ENCODE measurements around the gene TMEM132C.
A peak's percentile ranks its signal among the peaks of the same experiment; 100 is the strongest.

TMEM132C gene

DNA sequence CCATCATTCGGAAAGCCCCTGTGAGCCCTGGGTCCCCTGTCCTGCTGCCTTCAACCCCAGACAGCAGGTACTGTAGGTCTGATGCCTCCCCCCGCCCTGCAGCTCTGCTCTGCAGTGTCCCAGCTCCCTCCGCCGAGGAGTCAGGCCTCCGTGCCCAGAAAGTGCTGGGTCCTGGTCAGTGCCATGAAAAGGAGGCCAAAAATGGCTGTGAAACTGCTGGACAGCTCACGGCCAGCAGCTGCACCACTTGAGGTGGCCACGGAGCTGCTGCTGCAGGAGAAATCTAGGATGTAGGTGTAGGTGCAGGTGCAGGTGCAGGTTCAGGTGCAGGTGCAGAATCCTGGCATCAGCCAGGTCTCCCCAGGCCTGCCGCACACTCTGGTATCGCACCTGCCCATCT is 360.7 kb downstream of the TMEM132C start:
- DNase-seq, result no peak
- no peak overlapping the region for H3K27ac ChIP-seq (ENCODE audit: insufficient read depth in 1 of 2, low read depth in 1 of 2, low read length in 2 of 2, poor library complexity in 1 of 2, severe bottlenecking in 2 of 2)
- H3K4me1 ChIP-seq (ENCODE audit: control extremely low read depth in 1 of 4, control insufficient read depth in 4 of 4, insufficient read depth in 4 of 4, low read length in 3 of 4), result no peaks in the 10 kb centered on the region
- H3K4me3 ChIP-seq (ENCODE audit: control insufficient read depth in 1 of 7, extremely low read depth in 1 of 7, insufficient read depth in 4 of 7, low read depth in 2 of 7, low read length in 6 of 7), result no peak overlapping the region
- ChIA-PET CTCF (no interaction called here), POLR2A (no interaction called here)
- H3K27me3 ChIP-seq (replicated peaks in 2 of 5; ENCODE audit: control insufficient read depth in 4 of 5, insufficient read depth in 5 of 5, low read length in 4 of 5), result no peaks in the 10 kb centered on the region
- no peaks in the 10 kb centered on the region for H3K36me3 ChIP-seq (ENCODE audit: control insufficient read depth in 4 of 4, insufficient read depth in 4 of 4, low read length in 3 of 4)
- WGBS (ENCODE audit: insufficient coverage), result 84% methylated on average over 9 of the region's 9 CpGs
- no peaks in the 10 kb centered on the region for H3K9me3 ChIP-seq (ENCODE audit: control extremely low read depth in 1 of 5, control insufficient read depth in 4 of 5, insufficient read depth in 2 of 5, low read depth in 1 of 5, low read length in 4 of 5)

DNA sequence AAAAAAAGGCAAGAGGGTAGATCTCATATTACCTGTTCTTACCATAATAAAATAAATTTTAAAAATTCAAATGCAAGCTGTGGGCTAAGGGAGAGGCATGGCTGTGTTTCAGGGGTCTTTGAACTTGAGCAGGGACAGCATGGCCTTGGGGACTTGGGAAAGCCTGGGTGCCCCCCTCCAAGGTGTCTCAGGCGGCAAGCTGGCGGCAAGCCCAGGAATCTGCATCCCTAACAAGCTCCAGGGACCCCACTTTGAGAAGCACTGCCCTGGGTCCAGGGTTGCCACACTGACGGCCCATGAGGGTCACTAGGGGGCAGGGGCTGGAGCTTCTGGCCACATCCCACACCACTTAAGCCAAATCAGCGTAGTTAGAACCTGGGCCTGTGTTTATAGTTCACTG is 363.0 kb downstream of the TMEM132C start:
- POLR2A ChIA-PET, result no interaction called here
- no peak overlapping the region for H3K27ac ChIP-seq (ENCODE audit: insufficient read depth in 1 of 2, low read depth in 1 of 2, low read length in 2 of 2, poor library complexity in 1 of 2, severe bottlenecking in 2 of 2)
- no peaks in the 10 kb centered on the region for H3K4me1 ChIP-seq (ENCODE audit: control extremely low read depth in 1 of 4, control insufficient read depth in 4 of 4, insufficient read depth in 4 of 4, low read length in 3 of 4)
- CTCF ChIA-PET, result no interaction called here
- H3K4me3 ChIP-seq (ENCODE audit: control insufficient read depth in 1 of 7, extremely low read depth in 1 of 7, insufficient read depth in 4 of 7, low read depth in 2 of 7, low read length in 6 of 7), result no peak overlapping the region
- H3K27me3 ChIP-seq (replicated peaks in 2 of 5; ENCODE audit: control insufficient read depth in 4 of 5, insufficient read depth in 5 of 5, low read length in 4 of 5), result no peaks in the 10 kb centered on the region
- H3K36me3 ChIP-seq (ENCODE audit: control insufficient read depth in 4 of 4, insufficient read depth in 4 of 4, low read length in 3 of 4), result no peaks in the 10 kb centered on the region
- WGBS (ENCODE audit: insufficient coverage), result 100% methylated on average over 2 of the region's 4 CpGs
- DNase-seq, result no peak
- H3K9me3 ChIP-seq (ENCODE audit: control extremely low read depth in 1 of 5, control insufficient read depth in 4 of 5, insufficient read depth in 2 of 5, low read depth in 1 of 5, low read length in 4 of 5), result peaks cover 0 to 6% (median 0%) of the 10 kb centered on the region in 5 experiments

DNA sequence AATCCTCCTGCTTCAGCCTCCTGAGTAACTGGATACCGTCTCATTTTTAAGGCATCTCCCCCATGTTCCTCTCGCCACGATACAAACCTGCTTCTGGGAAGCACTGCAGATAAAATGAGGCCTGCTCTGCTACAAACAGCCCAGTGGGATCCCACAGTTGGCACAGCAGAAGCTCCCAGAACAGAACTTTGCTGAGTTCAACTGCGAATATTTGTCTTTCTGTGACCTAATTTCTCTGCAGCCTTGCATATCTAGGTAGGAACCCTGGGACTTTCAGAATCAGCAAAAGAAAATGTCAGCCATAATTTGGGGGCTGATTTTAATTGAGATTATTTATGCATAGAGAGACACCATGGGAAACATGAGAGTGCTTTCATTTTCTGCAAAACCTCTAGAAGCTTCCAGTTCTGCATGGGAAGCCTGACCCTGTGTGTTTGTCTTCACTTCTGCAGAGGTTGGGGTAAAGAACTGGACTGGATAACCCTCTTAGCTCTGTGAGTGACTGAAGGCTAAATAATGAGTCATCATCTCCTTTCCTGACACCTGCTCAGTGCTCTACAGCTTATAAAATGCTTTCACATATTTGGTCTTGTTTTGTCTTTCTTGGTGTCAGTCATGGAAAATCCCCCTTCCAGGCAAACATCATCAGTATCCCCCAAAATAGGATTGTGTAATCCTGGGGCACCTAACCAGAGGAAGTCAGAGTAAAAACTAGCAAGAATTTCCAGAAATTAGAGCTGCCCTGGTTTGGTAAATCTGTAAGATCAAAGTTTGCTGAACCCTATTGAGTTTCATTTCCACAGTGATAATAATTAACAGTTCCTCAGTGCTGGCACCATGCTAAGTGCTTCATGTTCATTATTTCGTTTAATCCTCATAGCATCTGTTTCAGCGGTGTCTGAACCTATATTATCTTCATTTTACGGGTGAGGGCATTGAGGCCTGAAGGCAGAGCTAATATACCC is 371.0 kb downstream of the TMEM132C start:
- WGBS (ENCODE audit: insufficient coverage), result 100% methylated on average over 6 of the region's 7 CpGs
- Histone ChIP-seq H3K27me3 (replicated peaks in 2 of 5; ENCODE audit: control insufficient read depth in 4 of 5, insufficient read depth in 5 of 5, low read length in 4 of 5) (peaks cover 0 to 2% (median 0%) of the 10 kb centered on the region in 5 experiments), H3K4me1 (ENCODE audit: control extremely low read depth in 1 of 4, control insufficient read depth in 4 of 4, insufficient read depth in 4 of 4, low read length in 3 of 4) (peaks cover 0 to 6% (median 3%) of the 10 kb centered on the region in 4 experiments), H3K4me3 (ENCODE audit: control insufficient read depth in 1 of 7, extremely low read depth in 1 of 7, insufficient read depth in 4 of 7, low read depth in 2 of 7, low read length in 6 of 7) (no peak overlapping the region), H3K36me3 (ENCODE audit: control insufficient read depth in 4 of 4, insufficient read depth in 4 of 4, low read length in 3 of 4) (no peaks in the 10 kb centered on the region), H3K9me3 (ENCODE audit: control extremely low read depth in 1 of 5, control insufficient read depth in 4 of 5, insufficient read depth in 2 of 5, low read depth in 1 of 5, low read length in 4 of 5) (peaks cover 0 to 4% (median 0%) of the 10 kb centered on the region in 5 experiments), H3K27ac (ENCODE audit: insufficient read depth in 1 of 2, low read depth in 1 of 2, low read length in 2 of 2, poor library complexity in 1 of 2, severe bottlenecking in 2 of 2) (no peak overlapping the region)
- POLR2A ChIA-PET, result no interaction called here
- DNase-seq, result peak in 2 of 3 donors; percentile 1 to 9
- CTCF ChIA-PET, result no interaction called here

DNA sequence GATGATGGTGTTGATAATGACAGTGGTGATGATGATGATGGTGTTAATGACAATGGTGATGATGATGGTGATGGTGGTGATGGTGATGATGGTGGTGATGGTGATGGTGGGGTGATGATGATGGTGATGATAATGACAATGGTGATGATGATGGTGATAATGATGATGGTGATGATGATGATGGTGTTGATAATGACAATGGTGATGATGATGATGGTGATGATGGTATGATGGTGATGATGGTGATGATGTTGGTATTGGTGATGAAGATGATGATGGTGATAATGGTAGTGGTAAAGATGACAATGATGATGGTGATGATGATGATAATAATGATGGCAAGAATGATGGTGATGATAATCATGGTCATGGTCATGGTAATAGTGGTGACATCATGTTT is 372.1 kb downstream of the TMEM132C start:
- POLR2A ChIA-PET, result no interaction called here
- H3K27me3 ChIP-seq (replicated peaks in 2 of 5; ENCODE audit: control insufficient read depth in 4 of 5, insufficient read depth in 5 of 5, low read length in 4 of 5), result peaks cover 0 to 2% (median 0%) of the 10 kb centered on the region in 5 experiments
- no peaks in the 10 kb centered on the region for H3K36me3 ChIP-seq (ENCODE audit: control insufficient read depth in 4 of 4, insufficient read depth in 4 of 4, low read length in 3 of 4)
- H3K4me1 ChIP-seq (ENCODE audit: control extremely low read depth in 1 of 4, control insufficient read depth in 4 of 4, insufficient read depth in 4 of 4, low read length in 3 of 4), result peaks cover 0 to 8% (median 3%) of the 10 kb centered on the region in 4 experiments
- no peaks in the 10 kb centered on the region for H3K9me3 ChIP-seq (ENCODE audit: control extremely low read depth in 1 of 5, control insufficient read depth in 4 of 5, insufficient read depth in 2 of 5, low read depth in 1 of 5, low read length in 4 of 5)
- no peak for DNase-seq
- CTCF ChIA-PET, result no interaction called here
- no peak overlapping the region for H3K4me3 ChIP-seq (ENCODE audit: control insufficient read depth in 1 of 7, extremely low read depth in 1 of 7, insufficient read depth in 4 of 7, low read depth in 2 of 7, low read length in 6 of 7)
- H3K27ac ChIP-seq (ENCODE audit: insufficient read depth in 1 of 2, low read depth in 1 of 2, low read length in 2 of 2, poor library complexity in 1 of 2, severe bottlenecking in 2 of 2), result no peak overlapping the region

DNA sequence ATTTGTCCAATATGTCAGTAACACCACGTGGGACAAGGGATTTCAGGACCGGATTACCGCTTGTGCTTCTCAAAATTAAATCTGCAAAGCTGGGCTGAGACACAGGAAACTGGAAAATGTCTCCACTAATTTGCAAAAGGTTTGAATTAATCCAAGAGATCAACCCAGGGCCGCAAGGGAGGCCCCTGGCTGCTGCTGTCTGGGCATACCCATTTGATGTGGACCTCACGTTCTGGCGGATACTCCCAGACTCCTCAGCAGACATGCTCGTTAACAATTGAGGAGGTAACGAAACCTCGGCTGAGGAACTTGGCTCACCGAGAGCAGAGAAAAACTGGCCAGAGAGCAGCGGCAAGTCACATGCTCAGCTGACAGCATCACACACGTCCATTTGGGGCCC is 376.2 kb downstream of the TMEM132C start:
- CTCF ChIA-PET, result no interaction called here
- Histone ChIP-seq H3K9me3 (ENCODE audit: control extremely low read depth in 1 of 5, control insufficient read depth in 4 of 5, insufficient read depth in 2 of 5, low read depth in 1 of 5, low read length in 4 of 5) (no peaks in the 10 kb centered on the region), H3K36me3 (ENCODE audit: control insufficient read depth in 4 of 4, insufficient read depth in 4 of 4, low read length in 3 of 4) (no peaks in the 10 kb centered on the region), H3K4me3 (ENCODE audit: control insufficient read depth in 1 of 7, extremely low read depth in 1 of 7, insufficient read depth in 4 of 7, low read depth in 2 of 7, low read length in 6 of 7) (no peak overlapping the region), H3K4me1 (ENCODE audit: control extremely low read depth in 1 of 4, control insufficient read depth in 4 of 4, insufficient read depth in 4 of 4, low read length in 3 of 4) (peaks cover 0 to 8% (median 3%) of the 10 kb centered on the region in 4 experiments), H3K27me3 (replicated peaks in 2 of 5; ENCODE audit: control insufficient read depth in 4 of 5, insufficient read depth in 5 of 5, low read length in 4 of 5) (no peaks in the 10 kb centered on the region), H3K27ac (ENCODE audit: insufficient read depth in 1 of 2, low read depth in 1 of 2, low read length in 2 of 2, poor library complexity in 1 of 2, severe bottlenecking in 2 of 2) (no peak overlapping the region)
- no peak for DNase-seq
- 72% methylated on average over 12 of the region's 12 CpGs for WGBS (ENCODE audit: insufficient coverage)
- POLR2A ChIA-PET, result no interaction called here

DNA sequence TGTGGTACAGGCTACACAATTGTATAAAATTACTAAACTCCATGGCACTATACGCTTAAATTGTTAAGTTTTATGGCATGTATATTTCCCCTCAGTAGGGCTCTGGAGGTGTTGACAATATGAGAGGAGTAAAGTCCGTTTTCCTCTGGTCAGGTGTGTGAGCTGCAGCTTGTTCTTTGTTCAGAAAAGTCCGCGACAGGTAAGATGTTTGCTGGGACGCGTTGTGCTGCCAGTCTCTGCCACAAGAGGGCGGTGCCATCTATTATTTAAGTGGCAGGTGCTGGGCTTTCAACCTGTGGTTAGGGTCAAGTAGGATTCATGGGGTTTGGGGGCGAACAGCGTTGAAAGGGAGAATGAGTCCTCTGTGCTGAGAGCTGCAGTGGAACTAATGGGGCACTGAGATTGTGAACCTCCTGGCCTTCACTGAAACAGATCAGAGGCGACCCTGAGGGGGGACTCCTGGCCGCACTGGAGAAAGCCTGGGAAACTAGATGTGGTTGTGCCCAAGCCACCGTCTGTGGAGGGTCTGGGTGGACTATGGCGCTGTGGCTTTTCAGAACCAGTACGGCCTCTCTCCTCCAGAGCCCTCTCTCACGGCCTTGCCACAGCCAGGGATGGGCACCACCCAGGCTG is 377.8 kb downstream of the TMEM132C start:
- peaks cover 0 to 3% (median 0%) of the 10 kb centered on the region in 5 experiments for H3K9me3 ChIP-seq (ENCODE audit: control extremely low read depth in 1 of 5, control insufficient read depth in 4 of 5, insufficient read depth in 2 of 5, low read depth in 1 of 5, low read length in 4 of 5)
- no peaks in the 10 kb centered on the region for H3K27me3 ChIP-seq (replicated peaks in 2 of 5; ENCODE audit: control insufficient read depth in 4 of 5, insufficient read depth in 5 of 5, low read length in 4 of 5)
- peak; percentile 20 to 37 (median 33) for DNase-seq
- no peak overlapping the region for H3K27ac ChIP-seq (ENCODE audit: insufficient read depth in 1 of 2, low read depth in 1 of 2, low read length in 2 of 2, poor library complexity in 1 of 2, severe bottlenecking in 2 of 2)
- peaks cover 0 to 8% (median 3%) of the 10 kb centered on the region in 4 experiments for H3K4me1 ChIP-seq (ENCODE audit: control extremely low read depth in 1 of 4, control insufficient read depth in 4 of 4, insufficient read depth in 4 of 4, low read length in 3 of 4)
- H3K36me3 ChIP-seq (ENCODE audit: control insufficient read depth in 4 of 4, insufficient read depth in 4 of 4, low read length in 3 of 4), result no peaks in the 10 kb centered on the region
- WGBS (ENCODE audit: insufficient coverage), result 61% methylated on average over 9 of the region's 15 CpGs
- no peak overlapping the region for H3K4me3 ChIP-seq (ENCODE audit: control insufficient read depth in 1 of 7, extremely low read depth in 1 of 7, insufficient read depth in 4 of 7, low read depth in 2 of 7, low read length in 6 of 7)
- ChIA-PET CTCF (interaction anchor here (0.6 to 1.8 kb wide), 9 partner anchors 35 to 1367 kb away, joined by 3 to 5 read pairs (median 3); no protein-coding TSS in a partner anchor), POLR2A (no interaction called here)

DNA sequence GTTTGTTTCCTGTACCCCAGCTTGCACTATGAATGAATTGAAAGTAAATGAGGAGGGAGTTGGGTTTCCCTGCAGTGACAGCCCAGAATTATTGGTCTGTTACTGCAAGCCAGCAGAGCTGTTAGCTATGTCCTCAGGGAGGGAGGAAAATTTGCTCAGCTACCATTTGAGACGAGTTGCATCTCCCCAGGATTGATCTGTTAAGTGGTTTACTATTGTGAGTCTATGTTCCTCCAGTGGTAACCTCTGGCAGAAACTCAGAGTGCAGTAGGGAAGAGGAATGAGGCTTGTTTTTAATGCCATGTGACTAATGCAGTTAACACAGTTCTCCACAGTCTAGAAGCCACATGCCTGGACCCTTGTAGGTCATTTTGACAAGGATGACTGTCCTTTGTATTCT is 382.9 kb downstream of the TMEM132C start:
- no peaks in the 10 kb centered on the region for H3K4me1 ChIP-seq (ENCODE audit: control extremely low read depth in 1 of 4, control insufficient read depth in 4 of 4, insufficient read depth in 4 of 4, low read length in 3 of 4)
- no peak for DNase-seq
- CTCF ChIA-PET, result interaction anchor here (1.6 kb wide), 1 partner anchor 1261 kb away, joined by 4 read pairs; no protein-coding TSS in a partner anchor
- WGBS (ENCODE audit: insufficient coverage), result 75% methylated on average over 1 of the region's 1 CpG
- no peaks in the 10 kb centered on the region for H3K27me3 ChIP-seq (replicated peaks in 2 of 5; ENCODE audit: control insufficient read depth in 4 of 5, insufficient read depth in 5 of 5, low read length in 4 of 5)
- H3K4me3 ChIP-seq (ENCODE audit: control insufficient read depth in 1 of 7, extremely low read depth in 1 of 7, insufficient read depth in 4 of 7, low read depth in 2 of 7, low read length in 6 of 7), result no peak overlapping the region
- H3K9me3 ChIP-seq (ENCODE audit: control extremely low read depth in 1 of 5, control insufficient read depth in 4 of 5, insufficient read depth in 2 of 5, low read depth in 1 of 5, low read length in 4 of 5), result peaks cover 0 to 3% (median 0%) of the 10 kb centered on the region in 5 experiments
- H3K27ac ChIP-seq (ENCODE audit: insufficient read depth in 1 of 2, low read depth in 1 of 2, low read length in 2 of 2, poor library complexity in 1 of 2, severe bottlenecking in 2 of 2), result no peak overlapping the region
- H3K36me3 ChIP-seq (ENCODE audit: control insufficient read depth in 4 of 4, insufficient read depth in 4 of 4, low read length in 3 of 4), result no peaks in the 10 kb centered on the region
- POLR2A ChIA-PET, result no interaction called here
